ENCODE data around the gene FHIT.
"Not testable (repeated sequence)": the region's sequence is repeated elsewhere in the genome, so short reads cannot be mapped to it uniquely, and the experiment has no call there.

The FHIT gene

DNA sequence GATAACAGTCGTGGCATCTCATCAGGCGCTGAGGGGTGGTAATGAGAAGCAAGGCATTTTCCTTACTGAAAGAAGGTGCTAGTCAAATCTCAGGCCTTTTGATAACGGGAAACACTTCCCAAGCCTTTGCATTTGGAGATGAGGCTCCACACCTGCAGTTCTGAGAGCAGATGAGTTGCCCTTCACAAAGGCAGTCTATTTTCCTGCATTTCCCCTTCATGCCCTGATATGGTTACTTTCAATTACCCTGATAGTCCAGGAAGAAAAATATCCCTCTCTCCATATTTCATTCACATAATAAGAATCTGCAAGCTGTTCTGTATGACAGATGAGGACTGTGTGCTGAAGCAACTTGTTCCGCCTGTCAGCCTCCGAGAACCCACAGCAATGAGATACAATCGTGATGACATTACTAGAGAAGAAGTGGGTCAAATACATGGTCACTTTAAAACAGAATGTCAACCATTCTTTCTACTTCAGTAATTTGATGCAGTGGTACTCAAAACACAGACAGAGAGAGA lies 25.0 kb downstream of the FHIT start:
- DNase-seq = no peak

DNA sequence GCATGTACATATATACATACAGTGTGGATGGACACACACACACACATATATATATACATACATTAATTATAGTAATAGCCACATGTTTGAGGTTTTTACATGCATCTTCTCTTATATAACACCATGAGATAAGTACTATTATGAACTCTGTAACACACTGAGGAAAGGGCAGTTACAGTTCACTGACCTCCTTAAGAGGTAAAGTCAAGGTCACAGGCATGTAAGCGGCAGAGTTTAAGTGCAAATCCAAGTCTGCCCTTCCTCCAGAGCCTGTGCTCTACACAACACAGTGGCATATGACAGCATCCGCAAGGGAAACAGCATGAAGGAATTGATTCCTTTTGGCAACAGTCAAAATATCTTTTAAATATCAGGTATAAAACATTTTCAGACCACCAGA lies 26.4 kb downstream of the FHIT start:
- no peak for DNase-seq

DNA sequence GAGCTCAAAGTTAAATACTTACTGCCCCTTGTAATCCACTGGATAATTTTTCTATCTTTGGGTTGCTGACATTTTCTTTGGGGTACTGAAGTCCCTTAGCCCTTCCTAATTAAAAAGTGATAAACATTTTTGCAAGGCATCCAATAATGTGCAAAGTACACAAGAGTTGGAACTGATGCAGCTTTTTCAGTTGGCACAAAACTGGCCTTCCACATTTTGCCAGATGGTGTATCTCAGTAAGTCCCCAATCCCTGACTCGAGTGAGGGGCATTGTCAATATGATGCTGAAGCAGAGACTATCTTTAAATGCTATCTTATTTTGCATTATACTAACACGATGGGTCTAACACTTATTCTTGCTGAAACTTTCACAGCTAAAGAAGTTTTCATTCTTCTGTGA lies 27.8 kb downstream of the FHIT start:
- DNase-seq = no peak

DNA sequence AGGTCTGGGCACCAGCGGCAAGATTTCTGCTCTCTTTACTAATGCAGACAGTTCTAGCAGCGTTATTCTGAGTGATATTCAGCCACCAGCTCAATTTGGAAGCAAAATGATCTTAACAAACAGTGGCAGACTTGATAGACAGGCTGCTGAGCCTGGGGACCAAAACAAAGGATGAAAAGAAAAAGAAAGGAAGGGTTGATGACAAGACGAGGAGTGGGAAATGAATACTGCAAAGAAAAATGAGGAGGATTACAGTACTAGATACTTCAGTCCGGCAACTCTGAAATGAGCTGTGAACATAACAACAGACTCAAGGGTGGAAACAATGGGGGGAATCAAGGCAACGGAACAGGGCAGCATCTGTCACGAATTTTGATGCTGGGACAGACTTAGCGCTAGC lies 28.8 kb downstream of the FHIT start:
- DNase-seq = no peak

DNA sequence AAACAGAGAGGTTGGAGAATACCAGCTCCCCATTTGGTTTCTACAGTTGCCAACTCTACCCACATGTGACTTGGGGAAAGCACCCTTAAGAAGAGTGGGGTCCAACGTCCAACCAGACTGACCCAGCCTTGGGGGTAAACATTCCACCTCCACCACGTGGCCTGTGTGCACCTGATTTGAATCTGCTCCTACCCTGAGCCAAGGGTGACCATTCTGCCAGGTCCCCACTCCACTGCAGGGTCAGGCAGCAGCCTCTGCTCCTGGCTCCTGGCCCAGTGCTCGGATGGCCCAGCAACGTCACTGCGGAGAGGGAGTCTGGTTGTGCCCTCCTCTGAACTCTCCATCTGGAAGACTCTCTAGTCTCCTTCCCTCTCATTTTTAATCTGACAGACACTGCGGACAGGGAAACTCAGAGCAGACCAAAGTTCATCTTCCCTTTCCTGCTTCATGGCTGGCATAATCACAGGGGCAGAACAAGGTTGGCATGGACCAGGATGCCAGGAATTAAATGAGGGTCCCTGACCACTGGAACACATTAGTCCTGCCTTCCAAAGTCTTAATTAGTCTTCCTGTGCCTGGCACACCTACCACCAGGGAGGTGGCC lies 29.4 kb downstream of the FHIT start:
- no peak for DNase-seq

DNA sequence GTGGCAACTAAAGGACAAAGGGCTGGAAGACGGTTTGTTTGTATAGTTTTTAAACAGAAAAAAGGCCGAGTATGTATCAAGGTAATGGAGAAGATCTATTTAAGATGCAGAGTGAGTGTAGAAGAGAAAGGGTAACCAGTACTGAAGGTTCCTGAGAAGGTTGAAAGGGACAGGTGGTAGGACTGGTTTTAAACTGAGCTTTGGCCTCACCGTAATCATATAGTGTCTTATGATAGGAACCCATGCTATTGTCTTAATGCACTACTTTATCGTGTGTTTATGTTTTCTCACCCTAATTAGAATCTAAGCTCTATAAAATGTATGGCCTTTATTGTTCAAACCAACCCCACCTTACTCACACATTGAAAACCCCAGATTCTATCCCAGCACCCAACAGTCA lies 32.7 kb downstream of the FHIT start:
- DNase-seq = no peak

DNA sequence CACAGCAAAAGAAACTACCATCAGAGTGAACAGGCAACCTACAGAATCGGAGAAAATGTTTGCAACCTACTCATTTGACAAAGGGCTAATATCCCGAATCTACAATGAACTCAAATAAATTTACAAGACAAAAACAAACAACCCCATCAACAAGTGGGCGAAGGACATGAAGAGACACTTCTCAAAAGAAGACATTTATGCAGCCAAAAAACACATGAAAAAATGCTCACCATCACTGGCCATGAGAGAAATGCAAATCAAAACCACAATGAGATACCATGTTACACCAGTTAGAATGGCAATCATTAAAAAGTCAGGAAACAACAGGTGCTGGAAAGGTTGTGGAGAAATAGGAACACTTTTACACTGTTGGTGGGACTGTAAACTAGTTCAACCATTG lies 35.1 kb downstream of the FHIT start:
- DNase-seq = not testable (repeated sequence)

DNA sequence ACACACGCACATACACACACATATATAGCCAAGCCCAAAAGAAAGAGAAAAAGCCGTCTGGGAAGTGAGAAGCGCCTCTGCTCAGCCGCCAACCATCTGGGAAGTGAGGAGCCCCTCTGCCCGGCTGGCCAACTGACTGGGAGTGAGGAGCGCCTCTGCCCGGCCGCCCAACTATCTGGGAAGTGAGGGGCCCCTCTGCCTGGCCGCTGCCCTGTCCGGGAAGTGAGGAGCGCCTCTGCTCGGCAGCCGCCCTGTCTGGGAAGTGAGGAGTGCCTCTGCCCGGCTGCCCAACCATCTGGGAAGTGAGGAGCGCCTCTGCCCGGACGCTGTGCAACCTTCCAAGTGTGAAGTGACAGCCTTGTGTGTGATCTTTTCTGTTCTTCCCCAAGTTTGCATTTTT lies 49.2 kb downstream of the FHIT start:
- DNase-seq = no peak

DNA sequence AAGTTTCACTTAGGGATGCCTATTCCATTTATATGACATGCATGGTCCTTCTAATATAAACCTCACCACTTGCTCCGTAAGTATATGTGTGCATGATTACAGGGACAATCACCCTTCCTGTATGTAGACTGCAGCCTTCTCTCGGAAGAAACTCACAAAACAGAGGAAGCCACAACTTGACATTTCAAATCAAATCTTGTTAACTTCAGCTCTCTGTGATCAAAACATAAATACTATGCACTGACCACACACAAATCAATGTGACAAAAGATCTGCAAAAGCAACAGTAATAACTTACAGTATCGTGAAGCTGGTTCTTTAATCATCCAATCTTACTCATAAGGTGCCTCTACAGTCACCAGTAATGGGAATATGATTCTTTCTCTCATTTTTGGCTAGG lies 50.2 kb downstream of the FHIT start:
- DNase-seq = no peak

DNA sequence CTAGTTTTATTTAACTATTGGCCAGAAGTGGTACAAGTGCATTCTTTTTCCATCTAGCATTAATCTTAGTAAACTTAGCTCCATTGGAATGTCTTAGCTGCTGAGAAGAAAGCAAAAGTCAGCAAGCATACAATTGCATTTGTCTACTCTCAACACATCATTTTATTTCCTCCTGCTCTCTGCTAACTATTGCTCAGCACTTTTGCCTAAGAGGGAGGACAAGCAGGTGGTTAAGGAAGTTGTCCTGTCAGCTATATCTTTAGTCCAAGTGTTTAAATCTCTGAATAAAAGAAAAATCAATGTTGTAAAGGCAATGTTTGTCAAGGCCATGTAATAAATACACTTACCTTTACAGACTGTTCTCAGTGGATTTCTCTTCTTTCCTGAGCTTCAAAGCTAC lies 51.0 kb downstream of the FHIT start:
- no peak for DNase-seq

DNA sequence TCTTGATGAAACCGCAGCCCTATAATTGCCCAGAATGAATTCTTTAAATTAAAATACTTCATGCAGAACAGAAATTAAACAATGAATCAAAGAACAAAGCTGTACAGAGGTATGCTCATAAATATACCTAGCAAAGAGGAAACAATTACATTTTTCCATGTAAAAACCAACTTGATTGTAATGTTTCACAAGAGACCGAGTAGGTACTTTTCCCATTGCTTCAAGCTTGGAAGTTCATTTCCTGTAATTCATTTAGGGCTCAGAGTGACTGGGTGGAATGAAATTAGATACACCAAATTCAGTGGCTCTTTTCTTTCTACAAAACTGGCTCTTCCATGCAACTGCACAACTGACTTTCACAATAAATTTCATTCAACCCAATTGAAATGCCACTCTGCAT lies 51.4 kb downstream of the FHIT start:
- DNase-seq = no peak

DNA sequence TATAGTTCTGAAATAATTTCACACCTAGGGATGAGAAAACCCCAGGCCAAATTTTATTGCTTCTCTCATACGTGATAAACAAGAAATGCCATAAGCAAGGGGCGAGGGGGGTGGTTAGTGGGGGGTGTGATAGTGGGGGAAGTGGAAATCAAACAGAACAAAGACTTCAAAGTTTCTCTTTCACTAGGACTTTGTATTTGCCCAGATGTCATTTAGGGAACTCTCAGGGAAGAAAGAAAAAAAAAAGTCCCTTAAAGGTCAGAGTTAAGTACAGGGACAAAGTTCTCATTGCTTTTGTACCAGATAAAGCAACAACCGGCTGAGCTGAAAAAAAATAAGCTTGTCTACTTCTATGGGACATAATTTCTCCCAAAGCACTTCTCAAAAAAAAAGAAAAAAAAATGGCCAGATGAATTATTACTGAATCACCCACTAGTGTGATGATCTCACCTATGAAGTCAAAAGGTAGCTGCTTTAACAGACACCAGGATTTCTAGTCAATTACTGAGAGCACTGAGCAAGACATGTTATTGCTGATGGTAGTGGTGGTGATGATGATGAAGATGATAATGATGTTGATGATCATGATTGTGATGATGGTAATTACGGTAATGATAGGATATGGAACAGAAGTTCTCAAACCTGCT lies 56.2 kb downstream of the FHIT start:
- DNase-seq = no peak

DNA sequence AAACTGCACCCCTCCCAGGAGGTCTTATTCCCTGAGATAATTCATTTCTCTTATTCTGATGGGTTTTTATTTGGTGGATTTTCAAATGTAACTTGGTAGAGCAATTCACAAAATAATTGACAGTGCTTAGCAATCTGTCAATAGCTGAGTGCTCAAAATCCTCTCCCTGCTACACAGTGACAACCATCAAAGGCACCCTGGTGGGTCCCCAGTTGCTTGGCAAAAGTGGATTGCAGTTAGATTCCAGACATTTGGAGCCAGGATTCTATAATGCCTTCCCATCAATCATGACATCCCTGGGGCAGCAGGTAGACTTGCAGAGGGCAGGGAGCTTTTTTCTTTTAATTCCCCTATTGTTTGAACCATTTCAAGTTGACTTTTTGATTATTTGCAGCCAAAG lies 59.0 kb downstream of the FHIT start:
- no peak for DNase-seq

DNA sequence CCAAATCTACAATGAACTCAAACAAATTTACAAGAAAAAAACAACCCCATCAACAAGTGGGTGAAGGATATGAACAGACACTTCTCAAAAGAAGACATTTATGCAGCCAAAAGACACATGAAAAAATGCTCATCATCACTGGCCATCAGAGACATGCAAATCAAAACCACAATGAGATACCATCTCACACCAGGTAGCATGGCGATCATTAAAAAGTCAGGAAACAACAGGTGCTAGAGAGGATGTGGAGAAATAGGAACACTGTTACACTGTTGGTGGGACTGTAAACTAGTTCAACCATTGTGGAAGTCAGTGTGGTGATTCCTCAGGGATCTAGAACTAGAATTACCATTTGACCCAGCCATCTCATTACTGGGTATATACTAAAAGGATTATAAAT lies 61.0 kb downstream of the FHIT start:
- not testable (repeated sequence) for DNase-seq

DNA sequence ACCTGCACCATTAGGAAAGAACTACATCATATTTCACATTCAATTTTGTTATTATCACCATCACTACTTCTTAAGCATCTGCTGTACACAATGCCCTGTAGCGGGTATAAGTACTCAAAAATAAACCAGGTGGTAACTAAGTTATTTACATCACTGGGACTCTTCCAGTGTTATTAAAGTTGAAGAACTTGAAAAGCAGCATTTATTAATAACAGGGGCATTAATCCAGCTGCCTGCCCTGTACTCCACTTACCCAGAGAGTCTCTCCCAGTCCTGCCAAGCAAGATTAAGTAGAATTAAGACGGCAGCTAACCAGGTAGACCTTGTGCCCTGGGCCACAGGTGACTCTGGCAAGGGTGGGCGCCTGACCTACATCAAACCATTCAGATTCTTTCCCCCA lies 65.2 kb downstream of the FHIT start:
- DNase-seq = no peak

DNA sequence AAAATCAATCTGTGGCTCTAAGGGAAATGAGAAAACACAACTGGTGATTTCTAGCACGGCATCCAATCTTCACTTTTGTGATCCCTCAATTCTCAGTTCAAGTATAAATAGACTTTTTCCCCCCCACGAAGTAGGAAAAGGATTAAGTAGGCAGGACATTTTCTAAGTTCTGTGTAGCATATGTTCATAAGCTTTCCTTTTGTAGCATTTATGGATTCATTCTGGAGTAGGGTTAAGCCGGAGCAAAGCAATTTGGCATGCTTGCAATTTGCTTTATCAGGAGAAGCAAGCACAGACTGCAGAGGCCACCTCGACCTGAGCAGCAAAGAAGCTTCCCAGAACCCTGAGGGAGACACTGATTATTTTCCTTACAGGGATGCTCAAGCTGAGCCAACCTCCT lies 66.3 kb downstream of the FHIT start:
- no peak for DNase-seq

DNA sequence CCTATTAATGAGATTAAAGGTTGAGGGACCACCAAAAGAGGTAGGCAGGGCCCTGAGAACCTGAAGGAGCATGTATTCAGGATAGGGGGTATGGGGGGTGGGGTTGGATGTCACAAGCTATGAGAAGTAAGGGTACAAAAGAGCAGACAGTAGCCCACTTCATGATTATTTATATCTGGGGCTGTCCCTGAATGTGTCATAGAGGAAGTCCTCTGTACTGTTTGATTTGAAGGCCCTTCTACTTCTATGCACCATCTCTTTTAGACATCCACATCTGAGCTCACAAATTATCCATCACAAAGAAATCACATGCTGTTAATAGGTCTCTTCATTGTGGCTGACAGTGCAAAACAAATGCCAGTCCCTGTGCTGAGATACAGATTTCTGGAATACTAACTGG lies 68.6 kb downstream of the FHIT start:
- DNase-seq = no peak

DNA sequence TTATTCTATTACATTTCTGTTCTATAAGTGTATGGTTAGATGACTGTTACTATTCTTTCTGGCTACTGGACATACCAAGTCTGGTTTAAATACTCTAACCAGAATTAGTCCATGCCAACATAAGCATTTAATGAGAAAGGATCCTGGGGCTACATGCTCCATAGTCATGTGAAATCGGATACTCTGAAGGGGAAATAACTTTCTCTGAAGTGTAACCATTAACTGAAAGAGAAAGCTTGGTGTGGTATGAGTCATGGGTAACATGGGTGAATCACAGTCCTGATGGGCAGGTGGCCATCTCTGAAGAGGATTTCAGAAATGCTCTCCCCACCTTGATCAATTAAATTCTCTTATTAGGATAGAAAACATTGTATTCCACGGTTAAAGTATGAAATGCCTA lies 69.4 kb downstream of the FHIT start:
- DNase-seq = no peak

DNA sequence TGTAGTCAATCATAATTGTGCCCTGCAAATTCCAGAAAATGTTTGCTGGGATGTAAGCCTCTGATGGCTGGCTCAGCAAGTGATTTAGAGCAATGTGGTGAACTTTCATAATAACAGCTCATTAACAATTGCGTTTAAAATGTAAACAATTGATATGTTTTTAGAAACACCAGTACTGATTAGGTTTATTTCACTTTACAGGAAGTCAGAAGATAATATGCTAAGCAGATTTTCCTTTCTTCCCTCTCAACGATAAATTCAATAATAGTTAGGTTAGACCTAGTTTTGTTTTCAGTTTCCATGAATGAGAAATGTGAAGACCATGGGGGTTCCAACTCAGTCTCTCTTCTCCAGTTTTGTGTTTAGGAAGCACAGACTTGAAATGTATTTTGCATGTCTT lies 71.0 kb downstream of the FHIT start:
- no peak for DNase-seq

DNA sequence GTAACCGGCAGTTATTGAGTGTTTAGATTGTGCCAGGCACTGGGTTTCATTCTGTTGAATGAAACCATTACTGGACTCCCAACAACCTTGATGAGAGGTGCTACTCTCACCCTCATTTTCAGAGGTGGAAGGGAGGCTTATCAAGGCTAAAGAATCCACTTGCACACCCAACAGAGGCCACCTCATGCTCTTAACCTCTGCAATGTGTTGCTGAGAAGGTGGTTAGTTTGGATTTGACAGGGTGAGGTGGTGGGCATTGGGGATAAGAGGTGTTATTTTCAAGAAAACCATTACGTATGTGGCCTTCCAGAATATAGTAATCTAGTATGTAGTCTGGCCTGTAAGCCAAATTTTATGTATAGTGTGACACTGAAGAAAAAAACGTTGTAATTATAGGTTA lies 73.1 kb downstream of the FHIT start:
- no peak for DNase-seq

DNA sequence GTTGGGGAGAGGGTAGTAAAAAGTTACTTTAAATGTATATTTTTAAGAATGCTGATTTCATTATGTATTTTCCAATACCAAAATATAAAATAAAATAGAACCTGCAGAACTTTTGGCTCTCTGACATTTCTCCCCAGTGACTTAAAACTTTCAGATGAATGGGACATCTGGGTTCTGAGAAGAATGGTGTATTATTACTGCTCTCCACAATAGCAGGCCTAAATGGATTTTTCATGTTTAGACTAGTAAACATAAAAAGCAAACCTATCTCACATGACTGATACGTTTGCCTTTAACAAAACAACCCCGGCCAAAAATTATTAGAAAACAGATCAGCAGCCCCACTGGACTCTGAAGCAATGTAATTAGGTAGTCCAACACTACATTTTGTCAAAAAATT lies 73.8 kb downstream of the FHIT start:
- DNase-seq = no peak

DNA sequence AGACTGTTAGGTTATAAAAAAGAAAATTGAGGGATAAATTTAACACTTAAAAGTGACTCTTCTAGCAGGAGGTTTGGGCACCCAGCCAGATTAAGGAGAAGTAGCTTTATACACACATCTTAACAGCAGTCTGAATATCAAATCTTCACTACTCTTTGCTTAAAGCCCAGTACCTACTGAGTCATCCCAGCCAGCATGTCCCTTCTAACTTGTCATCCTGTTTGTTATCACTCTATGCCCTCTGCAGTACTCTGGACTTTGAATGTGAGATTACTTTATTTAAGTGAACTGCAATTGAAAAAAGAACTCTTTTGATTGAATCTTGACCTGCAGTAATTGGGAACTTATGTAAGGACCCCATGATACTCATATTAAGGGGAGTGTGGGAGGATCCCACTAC lies 77.6 kb downstream of the FHIT start:
- DNase-seq = no peak

DNA sequence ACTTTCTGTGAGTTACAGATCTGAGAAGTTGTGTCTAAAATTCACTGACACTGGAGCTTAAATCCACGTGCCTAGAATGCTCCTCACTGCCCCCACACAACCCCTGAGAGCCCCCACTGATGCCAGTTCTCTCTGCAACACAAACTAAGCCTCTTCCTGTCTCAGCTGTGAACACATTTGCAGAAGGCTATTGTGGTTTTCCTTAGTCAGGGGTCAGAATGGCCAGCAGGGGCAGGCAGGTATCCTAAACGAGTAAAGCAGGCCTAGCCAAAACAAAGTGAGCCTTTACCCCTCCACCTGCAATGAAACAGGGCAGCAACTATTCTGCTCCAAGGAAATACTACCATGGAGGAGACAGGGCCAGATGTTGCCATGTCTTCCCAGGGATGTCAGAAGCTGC lies 78.6 kb downstream of the FHIT start:
- DNase-seq = no peak

DNA sequence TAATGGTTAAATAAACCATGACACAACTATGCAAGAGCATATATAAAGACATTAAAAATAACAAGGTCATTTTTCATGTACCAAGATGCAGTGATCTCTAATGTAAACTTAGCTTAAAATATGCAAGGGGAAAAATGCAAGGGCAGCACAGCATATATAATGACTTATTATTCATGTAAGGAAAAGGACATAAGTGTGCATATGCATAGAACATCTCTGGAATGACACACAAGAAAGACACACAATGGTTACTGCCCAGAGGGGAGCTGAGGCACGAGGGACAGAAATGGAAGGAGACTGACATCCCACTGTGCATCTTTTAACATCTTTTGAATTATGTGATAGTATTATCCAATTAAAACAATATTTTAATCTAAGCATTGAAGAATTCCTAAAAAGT lies 79.0 kb downstream of the FHIT start:
- DNase-seq = no peak

DNA sequence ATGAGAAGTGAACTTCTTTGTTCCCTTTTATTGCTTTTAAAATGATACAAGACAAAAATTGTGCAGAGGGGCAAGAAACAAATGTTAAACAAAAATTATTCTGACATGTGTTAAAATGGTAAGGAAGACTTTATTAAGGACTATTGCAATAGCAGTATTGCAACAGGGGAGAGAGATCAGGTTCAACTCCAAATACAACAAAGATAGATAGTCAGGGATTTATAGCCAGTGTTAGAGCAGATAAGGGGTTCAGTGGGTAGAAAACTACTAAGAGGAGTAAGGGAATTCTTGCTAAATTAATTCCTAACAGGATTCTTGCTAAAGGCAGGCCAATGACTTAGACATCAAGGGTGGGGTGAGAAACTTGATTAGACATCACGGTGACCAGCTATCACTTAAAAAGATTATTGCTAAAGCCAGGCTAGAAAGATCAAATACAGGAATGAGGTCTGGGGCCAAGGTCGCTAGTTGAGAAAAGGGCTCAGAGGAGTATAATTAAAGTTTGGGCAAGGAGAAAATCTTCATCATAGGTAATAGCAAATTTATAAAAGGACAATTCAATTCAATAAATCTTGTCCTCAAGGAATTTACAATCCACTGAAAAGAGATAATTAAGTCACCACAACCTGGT lies 81.5 kb downstream of the FHIT start:
- no peak for DNase-seq
